ENCODE results near the gene RNPEPL1.
"Not testable (repeated sequence)": the region's sequence is repeated elsewhere in the genome, so short reads cannot be mapped to it uniquely, and the experiment has no call there.

Gene RNPEPL1

DNA sequence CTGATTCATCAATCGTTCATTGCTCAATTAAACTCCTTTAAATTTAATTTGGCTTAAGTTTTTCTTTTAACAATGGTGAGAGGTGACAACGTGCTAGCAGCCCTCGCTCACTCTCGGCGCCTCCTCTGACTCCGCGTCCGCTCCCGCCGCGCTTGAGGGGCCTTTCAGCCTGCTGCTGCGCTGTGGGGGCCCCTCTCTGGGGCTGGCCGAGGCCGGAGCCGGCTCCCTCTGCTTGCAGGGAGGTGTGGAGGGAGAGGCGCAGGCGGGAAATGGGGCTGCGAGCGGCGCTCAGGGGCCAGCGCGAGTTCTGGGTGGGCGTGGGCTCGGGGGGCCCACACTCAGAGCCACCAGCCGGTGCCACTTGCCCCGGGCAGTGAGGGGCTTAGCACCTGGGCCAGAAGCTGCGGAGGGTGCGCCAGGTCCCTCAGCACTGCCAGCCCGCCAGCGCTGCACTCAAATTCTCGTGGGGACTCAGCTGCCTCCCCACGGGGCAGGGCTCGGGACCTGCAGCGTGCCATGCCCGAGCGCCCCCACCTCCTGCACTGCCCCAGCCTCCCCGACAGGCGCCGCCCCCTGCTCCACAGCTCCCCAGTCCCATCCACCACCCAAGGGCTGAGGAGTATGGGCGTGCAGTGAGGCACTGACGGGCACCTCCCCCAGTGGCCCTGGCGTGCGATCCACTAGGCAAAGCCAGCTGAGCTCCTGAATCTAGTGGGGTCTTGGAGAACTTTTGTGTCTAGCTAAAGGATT is 30.1 kb upstream of the RNPEPL1 start:
- DNase-seq (ENCODE audit: low read depth in 2 of 2), result no peak

DNA sequence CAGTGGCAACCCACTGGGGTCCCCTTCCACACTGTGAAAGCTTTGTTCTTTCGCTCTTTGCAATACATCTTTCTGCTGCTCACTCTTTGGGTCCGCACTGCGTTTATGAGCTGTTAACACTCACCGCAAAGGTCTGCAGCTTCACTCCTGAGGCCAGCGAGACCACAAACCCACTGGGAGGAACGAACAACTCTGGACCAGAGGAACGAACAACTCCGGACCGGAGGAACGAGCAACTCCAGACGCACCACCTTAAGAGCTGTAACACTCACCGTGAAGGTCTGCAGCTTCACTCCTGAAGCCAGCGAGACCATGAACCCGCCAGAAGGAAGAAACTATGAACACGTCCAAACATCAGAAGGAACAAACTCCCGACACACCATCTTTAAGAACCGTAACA is 29.2 kb upstream of the RNPEPL1 start:
- DNase-seq (ENCODE audit: low read depth in 2 of 2), result not testable (repeated sequence)

DNA sequence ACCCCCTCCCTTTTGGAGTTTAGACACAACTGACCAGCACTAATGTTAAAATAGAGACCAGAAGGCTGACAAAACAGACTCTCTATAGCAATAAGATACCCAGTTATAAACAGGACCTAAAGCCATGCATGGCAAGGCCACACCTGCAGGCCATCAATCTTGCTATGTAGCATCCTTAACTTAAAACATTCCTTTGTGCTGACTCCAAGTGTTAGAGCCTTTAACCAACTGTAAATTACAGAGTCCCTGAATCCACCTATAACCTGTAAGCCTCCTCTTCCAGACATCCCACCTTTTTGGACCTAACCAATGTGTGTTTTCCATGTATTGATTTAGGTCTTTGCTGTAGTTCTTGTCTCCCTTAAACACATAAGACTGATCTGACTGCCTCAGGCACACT is 28.4 kb upstream of the RNPEPL1 start:
- DNase-seq (ENCODE audit: low read depth in 2 of 2), result no peak

DNA sequence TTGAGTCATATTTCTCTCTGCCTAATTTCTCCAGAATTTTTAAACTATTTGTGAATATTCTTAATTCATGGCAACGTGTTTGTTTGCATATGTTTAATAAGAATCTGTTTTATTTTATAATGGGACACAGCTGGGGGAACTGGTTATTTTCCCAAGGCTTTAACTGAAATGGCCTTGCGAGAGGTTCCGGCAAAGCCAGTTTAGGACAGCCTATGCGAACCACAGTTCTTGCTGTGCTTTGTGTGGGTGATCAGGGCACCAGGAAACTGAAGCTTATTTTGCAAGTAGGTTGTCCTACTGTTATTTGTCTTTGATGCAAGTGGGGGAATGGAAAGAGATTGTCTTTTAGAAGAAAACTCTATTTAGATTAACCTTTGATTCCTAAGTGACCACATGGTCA is 17.0 kb upstream of the RNPEPL1 start:
- no peak for DNase-seq (ENCODE audit: low read depth in 2 of 2)

DNA sequence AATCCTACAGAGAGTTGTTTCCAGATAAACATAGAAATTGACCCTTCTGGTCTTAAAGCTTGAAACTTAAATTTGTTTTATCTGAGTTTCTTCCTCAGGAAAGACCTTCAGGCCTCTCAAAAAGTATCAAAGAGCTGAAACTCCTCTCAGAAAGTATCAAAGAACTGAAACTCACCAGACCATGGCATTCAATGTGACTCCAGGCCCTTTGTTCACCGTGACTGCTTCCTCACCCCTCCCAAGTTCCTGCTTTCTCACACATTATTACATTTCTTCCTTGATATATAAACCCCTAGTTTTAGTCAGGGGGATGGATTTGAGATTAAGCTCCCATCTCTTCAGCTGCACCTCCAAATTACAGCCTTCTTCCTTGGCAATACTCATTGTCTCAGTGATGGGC is 16.5 kb upstream of the RNPEPL1 start:
- no peak for DNase-seq (ENCODE audit: low read depth in 2 of 2)

DNA sequence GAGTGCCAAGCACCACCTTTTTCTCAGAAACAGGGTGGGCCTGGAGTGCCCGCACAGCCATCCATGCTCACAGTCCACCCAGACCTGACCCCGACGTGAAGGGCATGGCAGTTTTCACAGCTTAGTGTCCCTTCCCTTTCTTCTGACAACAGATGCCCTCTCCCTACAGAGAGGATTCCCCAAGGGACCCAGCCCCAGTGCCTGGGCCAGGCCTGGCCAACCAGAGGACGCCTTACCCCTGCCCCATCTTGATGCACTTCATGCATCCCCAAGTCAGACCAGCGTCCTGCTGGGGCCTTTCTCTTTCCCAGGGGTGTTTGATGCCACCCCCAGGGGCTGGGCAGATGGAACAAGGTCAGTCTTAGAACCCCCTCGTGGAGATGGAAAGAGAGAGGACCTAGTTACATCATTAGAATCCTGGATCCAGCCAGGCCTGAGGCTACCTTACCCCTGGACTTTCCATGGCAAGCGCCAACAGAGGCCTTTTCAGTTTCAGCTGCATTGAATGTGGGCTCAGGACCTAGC is 14.3 kb upstream of the RNPEPL1 start:
- DNase-seq (ENCODE audit: low read depth in 2 of 2), result no peak

DNA sequence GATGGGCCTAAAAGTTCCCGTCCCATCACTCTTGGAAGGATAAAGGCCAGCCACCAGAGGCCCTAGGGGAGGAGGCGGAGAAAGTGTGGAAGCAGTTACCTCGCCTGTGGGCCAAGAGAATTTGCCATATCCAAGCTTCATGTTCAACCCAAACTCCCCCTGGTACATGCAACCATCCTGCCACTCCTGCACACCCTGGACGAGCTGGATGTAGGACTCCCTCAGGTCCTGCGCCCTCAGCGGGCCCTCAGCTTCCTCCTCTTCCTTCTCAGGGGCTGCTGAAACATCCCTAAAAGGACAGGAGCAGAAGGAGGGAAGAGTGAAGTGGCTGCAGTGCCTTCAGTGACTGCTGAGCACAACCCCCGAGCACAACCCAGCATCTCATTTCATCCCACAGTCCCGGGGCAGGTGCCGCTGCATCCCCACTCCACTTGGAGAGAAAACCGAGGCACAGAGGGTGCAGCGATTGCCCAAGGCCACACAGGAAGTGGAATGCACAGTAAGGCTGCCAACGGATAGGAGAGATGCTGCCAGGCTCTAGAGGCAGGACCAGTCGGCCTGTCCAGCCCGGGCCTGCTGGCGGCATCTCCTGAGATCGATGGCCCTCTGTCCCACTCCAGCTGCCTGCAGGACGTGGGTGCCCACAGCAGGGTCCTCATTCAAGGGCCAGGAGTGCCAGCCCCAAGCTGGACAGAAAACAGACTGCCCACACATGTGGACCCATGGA is 13.4 kb upstream of the RNPEPL1 start:
- no peak for DNase-seq (ENCODE audit: low read depth in 2 of 2)

DNA sequence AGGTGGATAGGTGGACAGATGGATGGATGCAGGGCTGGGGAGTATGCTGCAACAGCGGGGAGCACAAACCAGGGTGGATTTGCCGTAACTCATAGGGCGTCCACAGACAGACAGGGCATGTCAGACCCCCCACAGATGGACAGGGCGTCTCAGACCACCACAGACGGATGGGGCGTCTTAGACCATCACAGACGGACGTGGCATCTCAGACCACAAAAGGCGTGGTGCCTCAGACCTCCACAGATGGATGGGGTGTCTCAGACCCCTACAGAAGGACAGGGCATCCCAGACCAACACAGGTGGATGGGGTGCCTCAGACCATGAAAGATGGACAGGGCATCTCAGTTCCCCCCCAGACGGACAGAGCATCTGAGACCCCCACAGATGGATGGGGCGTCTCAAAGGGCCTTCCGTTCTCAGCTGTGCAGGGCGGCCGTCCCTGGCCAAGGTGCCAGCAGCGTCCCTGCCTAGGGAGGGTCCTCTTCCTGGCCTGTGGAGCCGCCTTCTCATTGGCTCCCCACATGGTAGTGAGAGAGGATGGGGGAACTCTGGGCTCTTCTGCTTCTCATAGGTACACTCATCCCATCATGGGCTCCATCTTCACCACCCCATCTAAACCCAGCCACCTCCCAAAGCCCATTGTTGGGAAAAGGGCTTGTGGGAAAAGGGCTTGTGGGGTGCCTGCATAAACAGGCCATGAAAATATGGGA is 12.6 kb upstream of the RNPEPL1 start:
- no peak for DNase-seq (ENCODE audit: low read depth in 2 of 2)

DNA sequence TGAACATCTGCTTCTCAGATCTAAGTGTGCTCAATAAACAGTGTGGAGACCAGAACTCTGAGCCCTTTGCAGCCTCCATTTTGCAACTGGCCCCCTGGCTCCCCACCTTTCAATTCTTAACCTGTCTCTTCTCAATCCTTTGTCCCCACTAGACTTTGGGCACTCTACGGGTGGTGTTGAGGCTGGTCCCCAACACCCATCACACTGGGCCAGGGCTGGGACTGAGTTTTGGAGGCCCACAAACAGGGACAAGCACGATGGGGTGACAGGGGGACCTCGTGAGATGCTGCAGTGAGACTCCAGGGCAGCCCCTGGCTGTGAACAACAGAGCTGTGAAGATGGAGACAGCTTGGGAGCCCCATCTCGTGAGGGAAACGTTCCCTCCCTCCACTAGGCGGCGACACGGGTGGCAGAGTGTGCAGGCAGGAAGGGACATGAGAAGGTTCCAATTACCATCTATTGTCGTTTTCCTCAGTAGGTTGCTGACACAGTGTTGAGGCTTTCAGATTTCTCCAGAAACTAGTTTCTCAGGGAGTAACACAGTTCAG is 11.7 kb upstream of the RNPEPL1 start:
- peak in 1 of 2 donors; percentile 53 for DNase-seq (ENCODE audit: low read depth in 2 of 2)

DNA sequence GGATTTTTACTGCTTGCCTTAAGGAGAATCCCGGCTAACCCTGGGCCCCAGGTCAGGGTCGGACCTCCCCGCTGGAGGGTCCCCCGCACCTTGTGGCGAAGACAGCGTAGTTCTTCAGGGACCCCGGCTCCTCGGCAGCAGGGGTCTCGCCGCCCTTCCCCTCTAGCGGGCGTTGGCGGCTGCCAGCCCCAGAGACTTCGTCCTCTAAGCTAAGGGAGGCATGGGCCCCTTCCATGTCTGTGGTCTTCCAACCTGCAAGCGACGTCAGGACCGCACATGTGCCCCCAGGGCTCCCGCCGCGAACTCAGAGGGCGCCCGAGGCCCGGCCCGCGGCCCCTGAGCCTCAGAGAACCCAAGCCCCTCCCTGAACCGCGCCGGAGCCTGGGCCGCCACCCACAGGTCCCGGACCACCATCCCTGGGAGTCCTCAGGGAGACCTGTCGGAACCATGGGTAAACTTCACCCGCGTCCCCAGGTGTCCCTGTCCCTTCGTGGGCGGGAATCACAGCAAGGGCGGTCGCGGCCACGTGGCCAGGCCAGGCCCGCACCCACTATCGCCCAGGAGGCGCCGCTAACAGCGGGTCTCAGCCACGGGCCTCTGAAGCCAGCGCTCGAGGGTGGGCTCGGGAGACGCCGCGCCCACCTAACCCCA is 11.1 kb upstream of the RNPEPL1 start:
- DNase-seq (ENCODE audit: low read depth in 2 of 2), result no peak

DNA sequence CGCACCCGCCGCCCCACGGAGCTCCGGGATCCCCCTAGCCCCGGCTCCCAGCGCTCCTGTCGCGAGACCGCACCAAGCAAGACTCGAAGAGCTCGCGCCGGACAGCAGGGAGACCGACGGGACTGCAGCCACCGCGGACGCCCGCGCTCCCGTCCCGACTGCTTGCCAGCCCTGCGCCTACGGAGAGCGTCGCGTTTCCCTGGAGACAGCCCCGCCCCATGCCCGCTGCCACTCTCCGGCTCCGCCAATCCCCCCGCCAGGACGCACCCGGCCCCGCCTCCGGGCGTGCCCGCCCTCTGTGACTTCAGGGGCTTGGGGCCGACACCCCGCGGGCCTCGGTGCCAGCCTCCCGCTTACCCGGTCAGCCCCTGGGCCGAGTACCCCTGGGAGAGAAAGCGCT is 10.5 kb upstream of the RNPEPL1 start, which contains the start of gene ANKMY1:
Gene ANKMY1 (minus strand): TSS at position 181 of the 400 bp plus-strand sequence. CDS start 653 bp downstream, outside the sequence.
- DNase-seq (ENCODE audit: low read depth in 2 of 2), result peak in 1 of 2 donors; percentile 72

DNA sequence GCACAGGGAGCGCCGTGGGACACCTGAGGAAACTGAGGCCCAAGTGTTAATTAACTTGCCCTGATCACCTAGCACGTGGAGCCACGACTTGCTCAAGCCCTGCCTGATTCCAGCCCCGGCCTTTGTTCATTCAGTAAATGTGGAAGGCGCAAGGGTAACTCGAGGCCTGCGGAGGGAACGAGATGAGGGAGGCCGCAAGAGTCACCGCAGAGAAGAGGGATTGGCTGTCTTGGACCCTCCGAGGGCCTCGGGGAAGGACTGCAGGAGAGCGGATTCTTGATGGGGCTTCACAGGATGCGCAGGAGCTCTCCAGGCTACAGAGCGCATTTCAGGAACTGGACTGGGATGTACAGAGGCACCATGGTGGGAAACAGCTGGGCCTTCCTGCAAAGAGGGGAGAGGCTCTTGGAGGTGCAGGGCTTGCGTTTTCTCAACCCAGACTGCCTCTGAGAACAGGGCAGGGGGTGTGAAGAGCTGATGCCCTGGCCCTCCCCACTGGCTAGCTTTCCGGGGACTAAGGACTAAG is 10.0 kb upstream of the RNPEPL1 start:
- no peak for DNase-seq (ENCODE audit: low read depth in 2 of 2)

DNA sequence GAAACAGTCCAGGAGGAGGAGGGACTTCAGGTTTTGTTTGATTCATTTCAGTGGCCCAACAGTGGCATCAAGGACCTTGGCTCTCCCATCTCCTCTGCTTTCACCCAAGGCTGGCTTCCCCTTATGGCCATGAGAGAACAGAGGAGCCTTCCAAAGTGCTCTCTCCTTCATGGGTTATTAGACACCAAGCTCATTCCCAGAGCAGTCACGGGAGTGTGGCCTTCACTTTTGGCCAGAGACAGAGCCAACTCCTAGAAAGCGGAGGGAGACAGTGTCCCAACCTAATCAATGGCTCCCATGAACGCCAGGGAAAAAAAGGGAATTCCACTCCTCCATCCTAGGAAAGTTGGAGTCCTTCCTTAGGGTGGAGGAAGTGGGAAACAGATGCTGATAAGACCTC is 9.0 kb upstream of the RNPEPL1 start:
- no peak for DNase-seq (ENCODE audit: low read depth in 2 of 2)

DNA sequence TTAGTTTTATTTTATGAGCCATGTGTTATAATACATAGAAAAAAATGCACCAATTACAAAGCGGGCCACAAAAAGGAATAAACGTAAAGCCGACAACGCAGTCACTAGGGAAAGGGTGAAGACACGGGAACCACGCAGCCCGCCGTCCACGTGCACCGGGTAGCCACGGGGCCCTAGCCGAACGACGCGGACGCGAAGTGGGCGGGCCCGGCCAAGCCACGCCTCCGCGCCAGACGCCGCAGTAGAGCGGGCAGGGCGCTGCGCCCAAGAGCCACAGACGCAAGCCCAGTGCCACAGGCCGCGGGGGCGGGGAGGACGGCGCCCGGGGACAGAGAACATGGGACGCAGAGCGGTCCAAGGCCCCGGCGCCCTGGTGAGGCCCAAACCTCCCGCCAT is 8.2 kb upstream of the RNPEPL1 start, which contains the start of gene DUSP28:
Gene DUSP28 (plus strand): TSS at position 274 of the 396 bp plus-strand sequence. CDS start 328 bp downstream, outside the sequence.
- DNase-seq (ENCODE audit: low read depth in 2 of 2), result peak; percentile 75 to 90

DNA sequence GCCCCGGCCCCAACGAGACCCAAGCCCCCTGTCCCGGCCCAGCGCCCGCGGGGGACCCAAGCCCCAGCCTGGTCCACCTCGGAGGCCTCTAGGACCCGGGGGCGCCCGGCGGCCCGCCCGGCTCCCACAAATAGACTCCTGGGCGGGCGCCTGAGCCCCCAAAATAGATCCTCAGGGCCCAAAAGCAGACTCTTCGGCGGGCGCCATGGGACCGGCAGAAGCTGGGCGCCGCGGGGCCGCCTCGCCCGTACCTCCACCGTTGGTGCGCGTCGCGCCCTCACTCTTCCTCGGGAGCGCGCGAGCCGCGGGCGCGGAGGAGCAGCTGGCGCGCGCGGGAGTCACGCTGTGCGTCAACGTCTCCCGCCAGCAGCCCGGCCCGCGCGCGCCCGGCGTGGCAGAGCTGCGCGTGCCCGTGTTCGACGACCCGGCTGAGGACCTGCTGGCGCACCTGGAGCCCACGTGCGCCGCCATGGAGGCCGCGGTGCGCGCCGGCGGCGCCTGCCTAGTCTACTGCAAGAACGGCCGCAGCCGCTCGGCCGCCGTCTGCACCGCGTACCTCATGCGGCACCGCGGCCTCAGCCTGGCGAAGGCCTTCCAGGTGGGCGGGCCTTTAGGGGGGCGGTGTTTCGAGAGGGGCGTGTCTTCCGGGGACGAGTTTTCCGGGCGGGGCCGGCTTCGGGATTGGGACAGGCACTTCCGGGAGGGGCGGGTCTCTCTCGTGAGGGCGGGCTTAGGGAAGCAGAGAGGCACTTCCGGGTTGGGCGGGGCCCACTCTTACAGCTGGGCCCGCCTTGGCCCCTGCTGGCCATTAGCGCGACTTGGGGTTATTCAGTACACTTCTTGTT is 7.6 kb upstream of the RNPEPL1 start:
- peak; percentile 99 for DNase-seq (ENCODE audit: low read depth in 2 of 2)

DNA sequence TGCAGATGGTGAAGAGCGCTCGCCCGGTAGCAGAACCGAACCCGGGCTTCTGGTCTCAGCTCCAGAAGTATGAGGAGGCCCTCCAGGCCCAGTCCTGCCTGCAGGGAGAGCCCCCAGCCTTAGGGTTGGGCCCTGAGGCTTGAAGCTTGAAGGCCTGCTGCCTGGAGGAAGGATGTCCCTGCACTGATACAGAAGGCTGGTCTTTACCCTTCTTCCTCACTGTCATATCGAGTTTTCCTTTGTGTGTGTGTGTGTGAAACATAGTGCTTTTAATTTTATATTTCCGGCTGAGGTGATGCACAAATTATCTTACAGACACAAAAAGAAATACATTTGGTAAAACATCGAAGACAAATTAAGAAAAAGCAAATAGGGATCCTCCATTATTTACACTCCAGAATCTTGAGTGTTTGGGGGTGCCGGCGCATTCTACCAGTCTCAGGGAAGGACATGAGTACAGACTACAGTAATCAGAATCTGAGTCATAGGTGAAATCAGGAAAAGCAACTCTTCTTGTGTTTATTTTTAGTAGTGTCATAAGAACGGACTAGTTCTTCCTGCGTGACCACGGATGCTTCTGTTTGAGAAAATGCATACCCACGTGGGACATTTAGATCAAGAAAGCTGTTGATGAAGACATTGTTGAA is 6.8 kb upstream of the RNPEPL1 start:
- DNase-seq (ENCODE audit: low read depth in 2 of 2), result no peak

DNA sequence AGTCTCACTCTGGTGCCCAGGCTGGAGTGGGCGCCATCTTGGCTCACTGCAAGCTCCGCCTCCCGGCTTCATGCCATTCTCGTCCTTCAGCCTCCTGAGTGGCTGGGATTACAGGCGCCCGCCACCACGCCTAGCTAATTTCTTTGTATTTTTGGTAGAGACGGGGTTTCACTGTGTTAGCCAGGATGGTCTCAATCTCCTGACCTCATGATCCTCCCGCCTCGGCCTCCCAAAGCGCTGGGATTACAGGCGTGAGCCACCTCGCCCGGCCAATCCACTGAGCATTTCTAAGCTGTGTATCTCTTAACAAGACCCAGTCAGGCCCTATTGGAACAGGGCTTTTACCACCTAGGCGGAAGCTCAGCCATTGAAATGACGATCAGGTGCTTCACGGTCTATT is 5.1 kb upstream of the RNPEPL1 start:
- not testable (repeated sequence) for DNase-seq (ENCODE audit: low read depth in 2 of 2)

DNA sequence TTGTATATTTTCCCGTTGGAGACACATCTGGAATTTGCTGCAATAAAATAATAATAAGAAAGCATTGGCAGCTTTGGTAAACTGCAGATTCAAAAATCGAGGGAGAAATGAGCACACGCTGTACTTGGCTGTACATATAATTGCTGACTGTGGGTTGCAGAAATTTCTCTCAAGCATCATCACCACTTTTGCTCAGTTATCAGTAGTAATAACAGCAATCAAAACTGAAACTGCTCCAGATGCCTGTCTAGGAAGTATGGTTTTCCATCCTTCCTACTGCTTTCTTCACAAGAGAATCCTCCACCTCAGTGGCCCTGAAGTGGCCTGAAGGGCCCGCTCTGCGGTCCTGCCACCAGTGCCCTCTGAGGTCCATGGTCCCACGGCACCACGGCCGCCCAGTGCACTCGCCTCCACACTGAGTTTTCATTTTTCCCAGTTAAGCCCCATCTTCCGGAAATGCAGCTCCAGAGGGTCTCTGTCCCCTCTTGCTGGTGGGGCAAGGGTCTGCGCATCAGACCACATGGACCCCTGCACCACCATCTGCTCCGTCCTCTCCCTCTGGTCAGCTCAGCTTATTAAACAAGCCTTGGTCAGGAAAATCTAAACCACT is 4.2 kb upstream of the RNPEPL1 start:
- DNase-seq (ENCODE audit: low read depth in 2 of 2), result no peak

Data from stimulated activated CD8-positive, alpha-beta memory T cell treated with anti-CD3 and anti-CD28 coated beads, Interleukin-7, amount 100 ng/mL, for 4 hours (primary cell).